Activated effector memory CD4-positive, alpha-beta T cell treated with Interleukin-2 at 50 U/mL for 16 hours (primary cell): Measurements from ENCODE around the gene FOXO1.

Source experiments
- DNase-seq: peaks from one replicate; pipeline ENCODE4 v3.0.0-alpha.2; 2020

FOXO1 gene

DNA sequence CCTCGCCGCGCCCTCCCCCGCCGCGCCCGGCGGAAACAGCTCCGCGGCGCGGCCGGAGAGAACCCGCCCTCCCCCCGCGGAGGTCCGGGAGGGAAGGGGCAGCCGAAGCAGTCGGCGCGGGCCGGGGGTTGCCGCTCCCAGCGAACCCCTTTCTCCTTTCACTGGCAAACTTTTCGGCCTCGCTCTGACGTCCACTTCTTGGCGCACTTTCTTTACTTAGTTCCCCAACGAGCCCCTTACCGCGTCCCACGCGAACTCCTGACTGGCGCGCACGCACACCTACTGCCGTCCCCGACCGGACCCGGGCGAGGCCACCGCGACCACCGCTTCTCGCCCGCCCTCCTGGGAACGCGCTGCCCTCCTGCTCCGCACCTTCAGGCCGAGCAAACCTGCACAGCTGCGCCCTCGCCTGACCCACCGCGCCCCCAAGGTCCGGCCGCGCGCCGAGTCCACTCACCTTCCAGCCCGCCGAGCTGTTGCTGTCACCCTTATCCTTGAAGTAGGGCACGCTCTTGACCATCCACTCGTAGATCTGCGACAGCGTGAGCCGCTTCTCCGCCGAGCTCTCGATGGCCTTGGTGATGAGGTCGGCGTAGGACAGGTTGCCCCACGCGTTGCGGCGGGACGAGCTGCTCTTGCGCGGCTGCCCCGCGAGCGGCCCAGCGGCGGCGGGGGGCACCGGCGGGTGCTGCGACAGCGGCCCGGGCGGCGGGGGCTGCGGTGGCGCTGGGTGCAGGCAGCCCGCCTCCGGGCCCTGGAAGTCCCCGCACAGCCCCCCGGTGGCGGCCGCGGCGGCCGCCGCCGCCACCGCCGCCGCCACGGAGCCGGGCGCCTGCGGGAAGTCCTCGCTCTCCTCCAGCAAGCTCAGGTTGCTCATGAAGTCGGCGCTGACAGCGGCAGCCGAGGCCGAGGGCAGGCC lies 1.1 kb downstream of the FOXO1 start:
- peak; percentile 39 for DNase-seq

DNA sequence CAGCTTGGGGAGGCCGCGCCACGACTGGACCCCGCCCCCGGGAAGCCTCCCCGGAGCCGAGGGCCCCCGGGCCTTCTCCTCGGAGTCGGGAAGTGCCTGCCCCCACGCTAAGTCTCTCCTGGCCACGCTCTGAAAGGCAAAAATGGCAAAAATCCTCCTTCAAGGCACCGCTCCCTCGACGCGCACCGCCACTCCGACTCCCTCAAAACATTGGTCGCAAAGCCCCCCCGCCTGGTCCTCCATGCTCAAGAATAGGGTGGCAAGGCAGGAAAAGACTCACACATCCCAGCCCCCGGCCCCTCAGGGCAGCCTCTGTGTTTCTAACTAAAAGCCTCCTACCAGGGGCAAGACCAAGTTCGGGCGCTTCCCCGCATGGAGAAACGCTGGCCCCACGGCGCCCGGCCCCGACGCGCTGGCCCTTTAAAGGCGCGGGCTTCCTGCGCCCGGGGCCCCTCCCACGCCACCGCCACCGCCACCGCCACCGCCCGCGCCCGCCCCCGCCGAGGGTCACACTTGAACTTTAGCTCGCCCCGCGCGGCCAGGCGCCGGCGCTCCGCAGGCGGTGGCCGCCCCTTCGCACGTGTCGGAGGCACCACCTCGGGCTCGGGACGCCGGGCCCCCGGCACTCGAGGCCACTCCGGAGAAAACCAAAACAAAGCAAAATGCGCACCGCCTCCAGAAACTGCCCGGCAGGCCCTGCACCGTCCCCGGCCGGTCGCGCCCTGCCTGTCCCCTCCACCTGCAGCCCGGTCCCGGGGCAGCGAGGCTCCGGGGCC lies 1.9 kb downstream of the FOXO1 start:
- peak; percentile 49 for DNase-seq

DNA sequence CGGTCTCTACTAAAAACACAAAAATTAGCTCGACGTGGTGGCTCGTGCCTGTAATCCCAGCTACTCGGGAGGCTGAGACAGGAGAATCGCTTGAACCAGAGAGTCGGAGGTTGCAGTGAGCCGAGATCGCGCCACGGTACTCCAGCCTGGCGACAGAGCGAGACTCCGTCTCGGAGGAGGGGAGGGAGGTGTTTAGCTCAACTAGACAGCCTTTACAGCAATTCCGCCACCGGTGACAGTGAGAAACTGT lies 2.4 kb downstream of the FOXO1 start:
- peak; percentile 65 for DNase-seq

DNA sequence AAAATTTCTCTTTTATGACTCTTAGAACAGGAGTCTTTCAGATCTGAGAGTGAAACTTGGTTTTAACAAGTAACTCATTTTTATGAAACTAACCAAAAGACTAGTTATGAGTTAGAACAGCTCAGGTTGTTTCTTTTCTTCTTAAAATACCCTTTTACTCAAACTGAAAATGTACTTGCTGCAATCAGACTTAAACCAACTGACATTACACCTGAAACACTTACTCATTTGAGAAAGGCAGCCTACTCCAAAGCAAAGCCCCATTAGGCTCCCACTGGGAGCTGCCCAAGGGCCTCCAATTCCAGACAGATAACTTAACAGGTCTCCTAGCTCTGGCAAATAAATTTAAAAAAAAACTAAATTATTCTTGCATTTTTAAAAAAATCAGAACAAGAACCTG lies 3.6 kb downstream of the FOXO1 start:
- DNase-seq = no peak

DNA sequence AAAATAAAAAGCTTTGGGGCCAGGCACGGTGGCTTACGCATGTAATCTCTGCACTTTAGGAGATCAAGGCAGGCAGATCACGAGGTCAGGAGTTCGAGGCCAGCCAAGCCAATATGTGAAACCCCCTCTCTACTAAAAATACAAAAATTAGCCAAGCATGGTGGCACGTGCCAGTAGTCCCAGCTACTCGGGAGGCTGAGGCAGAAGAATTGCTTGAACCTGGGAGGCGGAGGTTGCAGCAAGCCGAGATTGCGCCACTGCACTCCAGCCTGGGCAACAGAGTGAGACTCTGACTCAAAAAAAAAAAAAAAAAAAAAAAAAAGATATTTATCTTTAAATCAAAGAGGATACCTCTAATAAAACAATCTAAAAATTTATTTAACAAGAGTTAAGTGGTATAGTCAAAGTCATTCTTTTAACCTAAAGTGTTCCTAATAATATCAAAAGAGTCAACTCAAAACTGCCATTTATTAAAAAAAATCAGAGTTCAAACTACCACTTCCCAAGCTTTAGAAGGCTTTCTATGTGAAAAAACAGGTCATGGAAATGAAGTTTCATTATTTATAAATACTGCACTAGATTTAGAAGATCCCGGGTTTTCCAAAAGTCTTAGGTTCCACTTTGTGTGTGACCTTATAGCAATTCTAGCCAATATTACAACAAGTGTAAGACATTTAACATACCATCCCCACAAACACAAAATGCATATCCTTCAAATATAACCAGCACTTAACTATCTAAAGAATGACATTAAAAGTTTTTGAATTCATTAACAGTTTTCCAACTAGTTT lies 4.4 kb downstream of the FOXO1 start:
- DNase-seq = no peak

DNA sequence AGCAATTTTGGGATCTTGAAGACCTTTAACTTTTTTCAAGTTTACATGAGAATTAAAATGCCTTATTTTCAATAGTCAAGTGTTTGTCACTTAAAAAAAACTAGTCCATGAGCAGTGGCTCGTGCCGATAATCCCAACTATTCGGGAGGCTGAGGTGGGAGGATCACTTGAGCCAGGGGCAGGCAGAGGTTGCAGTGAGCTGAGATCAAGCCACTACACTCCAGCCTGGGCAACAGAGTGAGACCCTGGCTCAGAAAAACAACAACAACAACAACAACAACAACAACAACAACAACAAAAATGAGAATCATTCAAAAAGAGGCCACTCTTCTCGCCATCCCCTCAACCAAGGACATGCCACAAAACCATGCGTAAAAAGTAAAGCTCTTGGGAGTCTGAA lies 5.7 kb downstream of the FOXO1 start:
- no peak for DNase-seq

DNA sequence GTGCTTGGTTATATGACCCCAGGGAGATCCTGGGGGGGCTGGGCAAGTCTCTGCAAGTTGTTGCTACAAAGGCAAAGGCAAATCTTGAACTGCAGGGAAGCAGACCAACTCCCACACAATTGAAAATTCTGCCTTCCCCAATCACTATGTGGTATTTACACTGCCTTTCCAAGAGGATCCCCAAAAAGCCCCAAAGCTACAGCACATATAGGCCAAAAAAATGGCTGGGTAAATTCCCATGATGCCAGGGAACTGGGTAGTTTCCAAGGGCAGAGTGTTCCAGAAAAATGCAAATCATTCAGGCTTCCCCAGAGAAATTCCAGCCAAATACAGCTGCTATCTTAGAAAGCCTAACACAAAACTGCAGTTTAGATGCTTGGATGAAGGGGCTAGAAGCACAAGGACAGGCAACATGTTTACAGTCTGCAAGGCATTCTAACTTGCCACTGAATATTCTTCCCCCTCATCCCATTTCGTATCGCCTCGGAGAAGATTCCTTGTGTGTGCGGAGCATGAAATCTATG lies 6.2 kb downstream of the FOXO1 start:
- no peak for DNase-seq

DNA sequence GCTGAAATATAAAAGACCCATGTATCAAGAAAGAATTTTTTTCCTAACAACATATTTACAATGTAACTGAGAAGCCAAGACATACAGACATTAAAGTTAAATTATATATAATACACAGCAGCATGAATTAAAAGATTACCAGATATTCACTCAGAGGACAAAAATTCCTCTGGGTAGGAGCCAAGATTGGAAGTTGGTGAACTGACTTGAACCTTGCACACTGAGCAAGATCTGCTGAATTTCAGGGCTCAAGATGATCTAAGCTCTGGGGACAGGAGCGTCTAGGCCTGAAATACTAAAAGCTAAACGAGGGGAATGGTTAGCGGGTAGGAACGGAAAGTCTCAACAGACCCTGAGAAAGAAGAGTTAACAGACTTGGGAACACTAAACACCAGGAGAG lies 8.5 kb downstream of the FOXO1 start:
- DNase-seq = no peak

DNA sequence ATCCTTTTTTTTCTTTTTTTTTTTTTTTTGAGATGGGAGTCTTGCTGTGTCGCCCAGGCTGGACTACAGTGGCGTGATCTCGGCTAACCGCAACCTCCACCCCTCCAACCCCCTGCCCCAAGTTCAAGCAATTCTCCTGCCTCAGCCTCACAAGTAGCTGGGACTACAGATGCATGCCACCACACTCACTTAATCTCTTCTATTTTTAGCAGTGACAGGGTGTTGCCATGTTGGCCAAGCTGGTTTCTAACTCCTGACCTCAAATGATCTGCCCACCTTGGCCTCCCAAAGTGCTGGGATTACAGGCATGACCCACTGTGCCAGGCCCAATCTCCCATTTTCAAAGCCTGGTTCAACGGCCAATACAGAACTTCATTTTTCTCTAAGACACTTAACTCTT lies 9.1 kb downstream of the FOXO1 start:
- DNase-seq = no peak

DNA sequence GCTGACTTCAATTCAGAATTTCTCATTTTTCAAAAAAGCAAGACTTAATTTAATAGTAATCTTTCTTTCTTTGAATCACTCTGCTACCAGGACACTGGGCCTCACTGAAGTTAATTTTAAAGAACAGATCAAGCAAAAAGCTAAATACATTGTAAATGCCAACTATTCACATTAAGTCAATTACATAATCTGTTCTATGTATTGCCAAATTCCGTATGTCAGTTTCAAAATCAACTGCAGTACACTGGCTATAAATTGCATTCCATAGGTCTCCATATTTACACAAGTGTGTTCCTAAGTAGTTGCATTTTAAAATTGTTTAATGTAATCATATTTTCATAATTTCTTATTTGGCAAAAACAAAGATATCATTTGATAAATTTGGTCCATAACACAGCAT lies 10.1 kb downstream of the FOXO1 start:
- DNase-seq = no peak

DNA sequence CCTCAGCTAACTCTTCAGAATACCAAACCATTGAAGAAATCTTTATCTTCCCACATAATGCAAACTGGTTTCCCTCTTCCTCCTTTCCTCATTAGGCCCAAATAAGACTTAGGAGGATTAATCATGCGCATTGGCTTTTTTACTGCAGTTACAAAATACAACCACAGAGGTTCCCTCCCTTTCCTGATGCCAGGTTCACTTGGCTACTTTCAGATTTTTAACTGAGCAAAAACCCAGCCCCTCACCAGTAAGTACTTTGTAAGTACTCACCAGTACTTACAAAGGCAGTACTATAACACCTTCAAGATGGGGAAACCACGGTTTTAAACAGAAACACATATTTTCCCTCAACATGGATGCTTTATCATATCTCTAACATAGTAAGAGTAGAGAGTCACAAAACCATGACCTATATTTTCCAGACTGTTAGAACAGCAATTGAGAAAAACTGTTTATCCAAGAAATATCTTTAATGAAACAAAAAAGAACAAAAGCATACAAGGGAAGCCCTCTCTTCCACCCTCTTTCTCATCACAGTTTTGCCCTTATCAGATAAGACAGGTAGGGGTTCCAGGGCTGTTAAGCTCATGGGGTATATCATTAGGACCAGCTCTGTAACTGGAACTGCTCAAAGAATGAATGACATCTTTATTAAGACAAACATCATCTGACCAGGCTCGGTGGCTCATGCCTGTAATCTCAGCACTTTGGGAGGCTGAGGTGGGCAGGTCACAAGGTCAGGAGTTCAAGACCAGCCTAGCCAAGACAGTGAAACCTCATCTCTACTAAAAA lies 12.7 kb downstream of the FOXO1 start:
- DNase-seq = no peak

DNA sequence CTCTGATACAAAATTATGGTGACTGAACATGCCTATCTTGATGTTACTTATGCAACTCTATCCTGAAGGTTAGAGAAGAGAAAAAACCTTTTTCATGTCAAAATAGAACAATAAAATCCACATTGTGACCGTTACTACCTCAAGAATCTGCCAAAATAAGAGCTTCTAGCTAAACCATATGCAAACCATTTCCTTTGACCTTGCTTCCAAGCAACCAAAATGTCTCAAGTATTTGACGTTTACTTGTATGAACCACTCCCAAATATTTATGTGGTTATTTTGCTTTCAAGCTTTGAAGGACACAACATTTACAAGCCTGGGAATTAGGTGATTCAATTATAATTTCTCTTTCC lies 13.9 kb downstream of the FOXO1 start:
- DNase-seq = no peak

DNA sequence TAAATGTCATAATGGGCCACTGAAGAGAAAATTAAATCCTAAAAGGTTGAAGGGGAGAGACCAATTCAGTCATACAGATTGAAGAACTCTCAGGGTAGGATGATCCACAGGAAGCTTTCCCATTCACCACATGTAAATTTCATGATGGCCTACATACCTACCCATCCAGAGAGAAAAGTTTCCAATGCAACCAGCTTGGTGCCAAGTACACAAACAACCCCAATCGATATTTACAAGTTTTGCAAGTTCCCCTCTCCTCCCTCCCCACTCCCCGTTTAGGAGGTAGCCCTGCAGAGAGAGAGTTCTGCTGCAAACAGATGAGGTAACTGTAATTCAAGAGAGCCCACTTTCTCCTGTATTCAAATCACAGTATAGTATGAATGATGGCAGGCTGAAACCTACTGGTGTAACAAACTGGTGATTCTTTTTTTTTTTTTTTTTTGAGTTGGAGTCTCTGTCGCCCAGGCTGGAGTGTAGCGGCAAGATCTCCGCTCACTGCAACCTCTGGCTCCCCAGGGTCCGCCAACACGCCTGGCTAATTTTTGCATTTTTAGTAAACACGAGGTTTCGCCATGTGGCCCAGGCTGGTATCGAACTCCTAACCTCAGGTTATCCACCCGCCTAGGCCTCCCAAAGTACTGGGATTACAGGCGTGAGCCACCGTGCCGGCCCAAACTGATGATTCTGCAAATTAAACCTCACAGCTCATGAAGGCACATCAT lies 14.4 kb downstream of the FOXO1 start:
- DNase-seq = no peak

DNA sequence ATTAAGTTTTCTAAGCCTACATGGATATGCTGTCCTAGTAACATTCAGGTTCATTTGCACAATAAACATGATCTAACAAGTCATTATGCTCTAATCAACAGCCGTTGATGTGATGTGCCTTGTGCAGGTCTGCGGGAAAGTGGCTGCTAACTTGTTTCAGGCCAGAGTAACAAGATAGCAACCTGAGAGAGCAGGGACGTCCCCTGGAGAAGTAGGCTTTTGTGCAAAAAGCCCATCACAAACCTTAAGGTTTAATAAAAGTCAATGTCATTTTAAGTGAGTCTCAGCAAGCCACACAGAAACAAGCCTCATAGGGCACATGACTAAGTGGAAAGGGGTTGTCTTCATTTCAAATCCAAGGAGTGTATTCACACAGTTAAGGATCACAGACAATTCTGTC lies 17.6 kb downstream of the FOXO1 start:
- no peak for DNase-seq

DNA sequence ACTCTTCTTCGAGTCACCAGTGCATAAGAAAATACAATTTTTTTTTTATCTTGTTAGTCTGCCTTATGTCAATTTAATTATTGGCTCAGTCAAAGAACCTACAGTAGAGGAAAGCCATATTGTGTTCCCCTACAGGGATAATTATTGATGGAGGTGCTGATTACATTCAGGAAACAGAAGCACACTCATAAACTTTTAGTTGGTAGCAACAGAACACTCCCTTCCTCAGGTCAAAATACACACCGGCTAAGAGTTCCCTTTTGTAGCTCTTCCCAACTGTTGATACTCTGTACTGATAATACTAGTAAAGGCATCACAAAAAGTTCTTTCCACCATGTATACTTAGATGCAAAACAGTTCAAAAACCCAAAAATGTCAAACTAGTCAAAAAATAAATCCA lies 18.4 kb downstream of the FOXO1 start:
- no peak for DNase-seq

DNA sequence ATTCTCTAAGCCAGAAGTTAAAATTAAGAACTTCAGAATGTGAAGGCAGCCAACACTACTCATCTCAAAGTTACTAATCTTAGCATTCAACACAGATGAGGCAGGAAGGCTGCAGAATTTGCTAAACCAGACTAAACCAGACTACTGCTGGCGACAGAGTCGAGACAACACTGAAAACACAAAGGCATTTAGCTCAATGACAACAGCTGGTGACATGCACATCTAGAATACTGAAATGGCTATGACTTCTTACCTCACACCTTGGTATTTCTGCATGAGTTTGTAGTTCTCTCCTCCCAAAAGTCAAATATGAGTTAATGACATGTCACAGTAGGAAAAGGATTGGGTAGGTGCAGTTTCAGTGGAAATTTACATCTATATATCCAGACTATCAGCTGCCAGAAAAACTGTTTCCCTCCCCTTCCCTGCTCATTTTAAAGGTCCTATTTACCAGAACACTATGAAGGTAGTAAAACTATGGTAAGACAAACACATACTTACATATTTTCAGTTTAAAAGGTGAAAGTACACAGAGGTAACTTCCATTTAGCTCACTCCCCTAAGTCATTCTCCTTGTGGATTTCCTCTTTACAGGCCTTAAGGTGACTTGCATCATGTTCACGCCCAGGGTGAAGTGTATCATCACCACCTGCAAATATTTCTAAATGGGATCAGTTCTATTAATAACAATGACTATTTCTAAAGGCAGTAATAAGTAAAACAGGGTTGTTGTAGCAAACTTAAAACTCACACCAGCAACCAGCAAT lies 21.4 kb downstream of the FOXO1 start:
- DNase-seq = no peak

DNA sequence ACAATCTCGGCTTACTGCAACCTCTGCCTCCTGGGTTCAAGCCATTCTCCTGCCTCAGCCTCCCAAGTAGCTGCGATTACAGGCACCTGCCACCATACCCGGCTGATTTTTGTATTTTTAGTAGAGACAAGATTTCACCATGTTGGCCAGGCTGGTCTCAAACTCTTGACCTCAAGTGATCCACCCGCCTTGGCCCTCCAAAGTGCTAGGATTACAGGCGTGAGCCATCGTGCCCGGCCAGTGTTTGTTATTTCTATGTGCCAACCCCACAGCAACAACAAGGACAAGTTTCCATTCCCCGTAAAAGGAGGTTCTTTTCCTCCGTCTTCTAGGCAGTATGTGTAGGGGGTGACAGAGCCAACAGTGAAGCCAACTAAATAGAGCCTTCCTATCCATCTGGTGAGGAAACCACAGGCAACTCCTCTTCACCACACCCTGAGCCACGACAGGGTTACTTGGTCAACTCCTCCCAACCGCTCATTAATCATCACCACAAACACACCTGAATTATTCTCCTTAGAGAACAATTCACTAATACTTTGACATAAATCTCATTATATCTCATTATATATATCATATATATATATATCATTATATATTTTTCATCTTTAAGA lies 25.5 kb downstream of the FOXO1 start:
- DNase-seq = peak; percentile 11

DNA sequence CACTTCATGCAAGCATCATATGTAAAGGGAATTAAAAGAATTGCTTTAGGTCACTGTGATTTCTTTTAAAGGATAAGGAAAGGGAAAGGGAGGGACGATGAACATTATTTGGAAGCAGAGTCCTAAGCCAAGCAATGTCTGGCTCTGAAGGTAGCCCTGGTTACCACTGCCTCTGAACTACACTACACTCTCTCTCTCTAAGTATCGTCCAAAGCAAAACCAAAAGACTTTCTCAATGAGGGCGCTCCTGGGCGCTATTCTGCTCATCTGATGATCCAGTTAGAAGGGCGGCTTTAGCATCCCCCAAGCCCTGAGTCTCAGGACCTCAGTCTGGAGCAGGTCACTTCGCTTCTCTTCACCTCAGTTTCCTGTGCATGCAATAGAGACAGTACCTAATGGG lies 26.2 kb downstream of the FOXO1 start:
- DNase-seq = no peak

DNA sequence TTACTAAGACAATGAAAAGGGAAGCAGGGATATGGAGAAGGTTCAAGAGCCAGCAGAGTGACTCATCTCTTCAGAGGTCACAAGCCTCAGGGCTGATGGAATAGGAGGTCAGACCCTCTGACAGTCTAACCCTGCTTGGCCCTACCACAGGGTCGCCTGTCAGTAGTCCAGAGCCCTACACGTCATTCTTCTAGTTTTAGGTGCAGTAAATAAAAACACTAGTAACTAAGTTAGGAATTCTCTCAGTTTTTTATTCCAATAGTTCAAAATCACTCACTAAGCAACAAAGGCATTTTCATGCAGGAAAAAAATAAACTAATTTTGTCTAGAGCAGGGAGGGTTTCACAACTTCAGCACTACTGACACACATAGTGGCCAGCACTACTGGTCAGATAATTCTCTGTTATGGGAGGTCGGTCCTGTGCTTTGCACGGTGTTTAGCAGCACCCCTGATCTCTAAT lies 27.2 kb downstream of the FOXO1 start:
- no peak for DNase-seq

DNA sequence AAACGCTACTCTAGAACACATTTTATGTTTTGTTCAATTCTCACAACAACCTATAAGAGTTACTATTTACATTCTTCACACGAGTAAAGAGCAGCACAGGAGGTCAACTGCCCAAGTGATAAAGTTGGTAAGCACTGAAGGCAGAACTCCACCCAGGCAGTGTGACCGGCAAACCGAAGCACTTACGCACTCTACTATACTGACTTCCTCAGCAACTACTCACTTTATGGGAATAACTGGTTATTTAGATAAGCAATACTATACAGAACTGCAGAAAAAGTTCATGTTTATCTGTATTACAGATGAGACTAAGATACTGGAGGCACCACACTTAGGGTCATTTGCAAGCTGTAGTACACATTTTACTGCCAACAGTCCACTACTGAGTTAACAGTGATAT lies 28.8 kb downstream of the FOXO1 start:
- DNase-seq = no peak
